ENCODE measurements around the gene CEMP1. TPM values are rescaled to one million over a fixed set of nuclear protein-coding genes. Genes with fewer than 3 reads are reported as not detected.

Gene CEMP1
- total and polyA plus RNA-seq, 10 of the 15 experiments (the other 5 are each of a cell fraction or from before 2014, with no cell fraction given) = 0.05 to 8.2 (median 1.5) TPM; not detected in 5

GRCh38 chr16:2520097-2520783, 11.0 kb downstream of the CEMP1 start, which contains the start of gene AMDHD2 (continued):
- TF ChIP-seq PRDM15 (CRISPR knock-in tag; IDR thresholded peaks at IDR 0.05) (no peak), ZNF384 (IDR thresholded peaks at IDR 0.05; ENCODE audit: borderline replicate concordance, low read depth, low read length) (no peak), RBBP5 (conservative IDR thresholded peaks at IDR 0.05) (no peak), ZBTB40 (IDR thresholded peaks at IDR 0.05; ENCODE audit: borderline replicate concordance) (no peak), EED (IDR thresholded peaks at IDR 0.05; ENCODE audit: low read depth) (no peak), ATF7 (IDR thresholded peaks at IDR 0.05; ENCODE audit: low read depth) (no peak), STAT1 (conservative IDR thresholded peaks at IDR 0.05) (no peak), TBL1XR1 (IDR thresholded peaks at IDR 0.05; ENCODE audit: low read depth, low read length) (peak; percentile 77; the same call in 1 of the 2 replicates), ZNF274 (IDR thresholded peaks at IDR 0.05; ENCODE audit: insufficient read depth, insufficient read length) (no peak), TCF3 (IDR thresholded peaks at IDR 0.05; ENCODE audit: borderline replicate concordance, insufficient read depth, low read depth, low read length) (0 out of 2 replicates have a peak, but pooled peaks have one; percentile 46), SPI1 (IDR thresholded peaks at IDR 0.05; ENCODE audit: borderline replicate concordance, insufficient read depth, low read depth, low read length) (no peak), CTCF (IDR thresholded peaks at IDR 0.05 in 2 of 3, conservative IDR thresholded peaks at IDR 0.05 in 1 of 3; ENCODE audit: control insufficient read depth in 2 of 3, extremely low read depth in 1 of 3, insufficient read depth in 1 of 3, low read depth in 3 of 3, low read length in 3 of 3) (no peak), IRF5 (IDR thresholded peaks at IDR 0.05; ENCODE audit: borderline replicate concordance) (no peak), CREM (IDR thresholded peaks at IDR 0.05; ENCODE audit: low read depth) (peak; percentile 76), HSF1 (IDR thresholded peaks at IDR 0.05; ENCODE audit: low read depth, low read length) (no peak), HDAC2 (IDR thresholded peaks at IDR 0.05) (no peak), SUPT20H (IDR thresholded peaks at IDR 0.05; ENCODE audit: borderline replicate concordance, control insufficient read depth, low read depth, low read length) (no peak)
